ENCODE data around the gene NAA10.

NAA10 gene

GRCh38 chrX:153970357-153971123 lies 35.7 kb upstream of the NAA10 start:
- Histone ChIP-seq H2BK5ac (ENCODE audit: low read depth, low read length, poor library complexity) (peak overlapping the region; percentile 99), H4K91ac (ENCODE audit: low read depth, low read length) (peak overlapping the region; percentile 96), H3K9ac (ENCODE audit: low read length) (peak overlapping the region; percentile 98), H3K4ac (ENCODE audit: low read depth, low read length) (peak overlapping the region; percentile 92), H2BK12ac (ENCODE audit: low read length) (no peak overlapping the region), H3K4me2 (ENCODE audit: low read length) (peak overlapping the region; percentile 96), H2AK5ac (ENCODE audit: low read length) (peak overlapping the region; percentile 57), H2AFZ (ENCODE audit: insufficient read depth, low read length, poor library complexity) (peak overlapping the region; percentile 43), H3K14ac (ENCODE audit: low read length) (peak overlapping the region; percentile 89), H4K12ac (ENCODE audit: low read depth, low read length) (peak overlapping the region; percentile 80), H3K9me3 (ENCODE audit: insufficient read depth, low read depth, low read length) (no peaks in the 10 kb centered on the region), H4K8ac (ENCODE audit: low read depth, low read length) (peak overlapping the region; percentile 89), H3K79me2 (ENCODE audit: control insufficient read depth, insufficient read depth, low read length, poor library complexity) (peaks cover 54% of the 10 kb centered on the region), H3K4me3 (ENCODE audit: low read depth, low read length) (peak overlapping the region; percentile 98), H3K36me3 (ENCODE audit: control insufficient read depth in 1 of 2, insufficient read depth in 2 of 2, low read length in 2 of 2) (peaks cover 14 to 23% of the 10 kb centered on the region in 2 experiments), H3K27ac (ENCODE audit: low read depth, low read length) (peak overlapping the region; percentile 99), H3K27me3 (ENCODE audit: insufficient read depth, low read length) (no peaks in the 10 kb centered on the region), H3K4me1 (ENCODE audit: control insufficient read depth in 1 of 2, insufficient read depth in 2 of 2, low read length in 2 of 2) (peaks cover 7 to 14% of the 10 kb centered on the region in 2 experiments), H2BK120ac (ENCODE audit: insufficient read depth, low read length, poor library complexity) (peak overlapping the region; percentile 39), H3K18ac (ENCODE audit: low read length) (peak overlapping the region; percentile 28), H3K79me1 (ENCODE audit: low read length) (peaks cover 21% of the 10 kb centered on the region), H3K23ac (ENCODE audit: low read length) (no peak overlapping the region)
- WGBS (ENCODE audit: extremely low coverage, insufficient coverage, insufficient read length) = no CpG with 5 or more reads among the region's 49 CpGs
- DNase-seq = peak in 1 of 2 donors; percentile 19

DNA sequence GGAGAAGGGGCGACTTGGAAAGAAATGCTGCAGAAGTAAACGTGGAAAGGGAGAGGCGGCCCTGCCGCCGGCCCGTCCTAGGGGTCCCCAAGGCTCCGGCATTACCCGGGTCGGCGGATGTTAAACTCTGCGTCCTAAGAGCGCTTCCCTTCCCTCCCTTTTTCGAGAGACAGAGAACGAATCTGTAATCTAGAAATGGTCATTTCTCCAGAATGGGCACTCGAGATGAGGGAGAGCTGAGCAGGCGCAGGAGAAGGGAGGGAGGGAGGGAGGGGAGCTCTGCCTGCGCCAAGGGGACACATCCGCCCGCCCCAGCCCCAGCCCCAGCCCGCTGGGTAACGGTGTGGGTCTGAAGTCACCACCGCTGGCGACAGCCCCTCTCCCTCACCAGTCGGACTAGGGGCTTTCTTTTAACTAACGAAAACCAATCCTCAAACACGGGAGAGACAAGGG lies 35.1 kb upstream of the NAA10 start:
- Histone ChIP-seq H3K4me1 (ENCODE audit: control insufficient read depth in 1 of 2, insufficient read depth in 2 of 2, low read length in 2 of 2) (peaks cover 7 to 14% of the 10 kb centered on the region in 2 experiments), H3K18ac (ENCODE audit: low read length) (no peak overlapping the region), H4K8ac (ENCODE audit: low read depth, low read length) (no peak overlapping the region), H3K79me2 (ENCODE audit: control insufficient read depth, insufficient read depth, low read length, poor library complexity) (peaks cover 56% of the 10 kb centered on the region), H2BK12ac (ENCODE audit: low read length) (no peak overlapping the region), H3K9me3 (ENCODE audit: insufficient read depth, low read depth, low read length) (no peaks in the 10 kb centered on the region), H3K36me3 (ENCODE audit: control insufficient read depth in 1 of 2, insufficient read depth in 2 of 2, low read length in 2 of 2) (peaks cover 16 to 24% of the 10 kb centered on the region in 2 experiments), H4K91ac (ENCODE audit: low read depth, low read length) (no peak overlapping the region), H3K14ac (ENCODE audit: low read length) (no peak overlapping the region), H3K27me3 (ENCODE audit: insufficient read depth, low read length) (no peaks in the 10 kb centered on the region), H2BK120ac (ENCODE audit: insufficient read depth, low read length, poor library complexity) (no peak overlapping the region), H3K4me2 (ENCODE audit: low read length) (peak overlapping the region; percentile 96), H3K4ac (ENCODE audit: low read depth, low read length) (peak overlapping the region; percentile 83), H3K9ac (ENCODE audit: low read length) (peak overlapping the region; percentile 74), H3K23ac (ENCODE audit: low read length) (no peak overlapping the region), H3K79me1 (ENCODE audit: low read length) (peaks cover 21% of the 10 kb centered on the region), H2BK5ac (ENCODE audit: low read depth, low read length, poor library complexity) (no peak overlapping the region), H3K27ac (ENCODE audit: low read depth, low read length) (no peak overlapping the region), H2AFZ (ENCODE audit: insufficient read depth, low read length, poor library complexity) (no peak overlapping the region), H3K4me3 (ENCODE audit: low read depth, low read length) (peak overlapping the region; percentile 98), H4K12ac (ENCODE audit: low read depth, low read length) (no peak overlapping the region), H2AK5ac (ENCODE audit: low read length) (no peak overlapping the region)
- DNase-seq = peak in 1 of 2 donors; percentile 17
- no CpG with 5 or more reads among the region's 26 CpGs for WGBS (ENCODE audit: extremely low coverage, insufficient coverage, insufficient read length)

DNA sequence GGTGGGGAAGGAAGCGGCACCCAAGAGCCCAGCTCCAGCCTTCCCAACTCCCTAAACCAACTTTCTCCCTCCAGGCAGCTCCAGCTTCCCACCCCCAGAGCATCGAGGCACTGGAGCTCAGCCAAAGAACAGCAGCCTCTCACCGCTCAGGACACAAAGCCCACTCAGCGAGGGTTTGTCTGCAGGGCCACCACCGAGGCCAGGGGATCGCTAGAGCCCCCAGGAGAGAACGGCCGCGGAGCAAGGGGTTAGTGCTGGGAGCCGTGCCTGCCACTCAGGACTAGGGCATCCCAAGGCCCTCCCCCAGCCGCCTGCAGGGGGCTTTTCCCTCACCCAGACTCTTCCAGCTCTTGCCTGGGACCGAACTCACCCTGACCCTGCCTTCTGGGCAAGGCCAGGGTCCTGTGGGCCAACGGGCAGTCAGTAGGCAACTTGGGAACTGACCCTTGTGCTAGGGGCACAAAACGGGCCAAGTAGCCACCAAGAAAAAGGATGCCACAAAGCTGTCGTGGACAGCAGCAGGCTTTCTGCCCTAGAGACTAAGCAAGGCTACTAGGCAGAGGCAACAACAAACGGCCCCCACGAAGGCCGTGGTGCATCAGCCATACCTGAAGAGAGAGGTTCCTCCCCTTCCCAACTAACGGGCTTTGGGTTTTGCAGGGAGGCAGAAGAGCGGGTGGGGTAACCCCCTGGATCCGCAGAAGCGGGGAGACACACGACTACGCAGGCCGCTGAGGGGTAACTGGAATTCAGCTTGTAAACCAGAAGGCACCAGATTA lies 34.5 kb upstream of the NAA10 start:
- Histone ChIP-seq H3K79me1 (ENCODE audit: low read length) (peaks cover 21% of the 10 kb centered on the region), H2AK5ac (ENCODE audit: low read length) (no peak overlapping the region), H3K9me3 (ENCODE audit: insufficient read depth, low read depth, low read length) (no peaks in the 10 kb centered on the region), H3K36me3 (ENCODE audit: control insufficient read depth in 1 of 2, insufficient read depth in 2 of 2, low read length in 2 of 2) (peaks cover 21 to 28% of the 10 kb centered on the region in 2 experiments), H3K18ac (ENCODE audit: low read length) (no peak overlapping the region), H4K8ac (ENCODE audit: low read depth, low read length) (no peak overlapping the region), H4K12ac (ENCODE audit: low read depth, low read length) (no peak overlapping the region), H3K27ac (ENCODE audit: low read depth, low read length) (no peak overlapping the region), H2BK12ac (ENCODE audit: low read length) (no peak overlapping the region), H2BK5ac (ENCODE audit: low read depth, low read length, poor library complexity) (no peak overlapping the region), H3K27me3 (ENCODE audit: insufficient read depth, low read length) (no peaks in the 10 kb centered on the region), H3K14ac (ENCODE audit: low read length) (no peak overlapping the region), H3K4ac (ENCODE audit: low read depth, low read length) (peak overlapping the region; percentile 83), H3K4me3 (ENCODE audit: low read depth, low read length) (peak overlapping the region; percentile 98), H4K91ac (ENCODE audit: low read depth, low read length) (no peak overlapping the region), H3K4me2 (ENCODE audit: low read length) (peak overlapping the region; percentile 96), H3K9ac (ENCODE audit: low read length) (peak overlapping the region; percentile 74), H3K4me1 (ENCODE audit: control insufficient read depth in 1 of 2, insufficient read depth in 2 of 2, low read length in 2 of 2) (peaks cover 7 to 14% of the 10 kb centered on the region in 2 experiments), H2AFZ (ENCODE audit: insufficient read depth, low read length, poor library complexity) (no peak overlapping the region), H3K79me2 (ENCODE audit: control insufficient read depth, insufficient read depth, low read length, poor library complexity) (peaks cover 61% of the 10 kb centered on the region), H2BK120ac (ENCODE audit: insufficient read depth, low read length, poor library complexity) (no peak overlapping the region), H3K23ac (ENCODE audit: low read length) (no peak overlapping the region)
- DNase-seq = no peak
- no CpG with 5 or more reads among the region's 25 CpGs for WGBS (ENCODE audit: extremely low coverage, insufficient coverage, insufficient read length)

DNA sequence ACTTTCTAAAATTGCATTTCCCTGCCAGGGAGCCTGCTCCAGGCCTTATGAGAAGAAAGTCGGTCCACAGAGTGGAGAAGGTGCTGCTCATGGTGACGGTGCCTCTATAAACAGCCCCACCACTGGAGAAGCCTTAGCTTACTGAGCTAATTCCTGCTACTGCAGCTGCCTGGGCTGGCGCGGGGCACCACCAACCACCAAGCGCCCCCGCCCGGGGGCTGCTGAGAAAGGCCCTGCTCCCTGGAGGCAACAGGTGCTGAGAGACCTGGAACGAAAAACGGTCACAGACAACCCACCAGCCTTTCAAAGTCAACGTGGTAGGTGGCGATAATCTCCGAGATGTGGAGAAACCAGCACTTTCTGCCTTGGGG lies 33.9 kb upstream of the NAA10 start:
- Histone ChIP-seq H2BK120ac (ENCODE audit: insufficient read depth, low read length, poor library complexity) (no peak overlapping the region), H2BK12ac (ENCODE audit: low read length) (no peak overlapping the region), H3K9me3 (ENCODE audit: insufficient read depth, low read depth, low read length) (no peaks in the 10 kb centered on the region), H3K14ac (ENCODE audit: low read length) (no peak overlapping the region), H2AK5ac (ENCODE audit: low read length) (no peak overlapping the region), H4K8ac (ENCODE audit: low read depth, low read length) (no peak overlapping the region), H3K4ac (ENCODE audit: low read depth, low read length) (peak overlapping the region; percentile 83), H3K9ac (ENCODE audit: low read length) (no peak overlapping the region), H2AFZ (ENCODE audit: insufficient read depth, low read length, poor library complexity) (no peak overlapping the region), H4K12ac (ENCODE audit: low read depth, low read length) (no peak overlapping the region), H3K23ac (ENCODE audit: low read length) (no peak overlapping the region), H2BK5ac (ENCODE audit: low read depth, low read length, poor library complexity) (no peak overlapping the region), H4K91ac (ENCODE audit: low read depth, low read length) (no peak overlapping the region), H3K4me2 (ENCODE audit: low read length) (peak overlapping the region; percentile 96), H3K4me3 (ENCODE audit: low read depth, low read length) (no peak overlapping the region), H3K36me3 (ENCODE audit: control insufficient read depth in 1 of 2, insufficient read depth in 2 of 2, low read length in 2 of 2) (peaks cover 26 to 34% of the 10 kb centered on the region in 2 experiments), H3K27ac (ENCODE audit: low read depth, low read length) (no peak overlapping the region), H3K18ac (ENCODE audit: low read length) (no peak overlapping the region), H3K79me2 (ENCODE audit: control insufficient read depth, insufficient read depth, low read length, poor library complexity) (peaks cover 61% of the 10 kb centered on the region), H3K4me1 (ENCODE audit: control insufficient read depth in 1 of 2, insufficient read depth in 2 of 2, low read length in 2 of 2) (peaks cover 7 to 14% of the 10 kb centered on the region in 2 experiments), H3K79me1 (ENCODE audit: low read length) (peaks cover 21% of the 10 kb centered on the region), H3K27me3 (ENCODE audit: insufficient read depth, low read length) (no peaks in the 10 kb centered on the region)
- no peak for DNase-seq
- no CpG with 5 or more reads among the region's 12 CpGs for WGBS (ENCODE audit: extremely low coverage, insufficient coverage, insufficient read length)
